Fibroblast of lung (primary cell): ENCODE results near the gene ERBB2. TPM values are rescaled to one million over a fixed set of nuclear protein-coding genes. Genes with fewer than 3 reads are reported as not detected.

ENCODE experiments used
- DNase-seq, 2 donors: peaks; one replicate each; pipeline versions ENCODE4 v3.0.0 to v3.0.0-alpha.2; 2010; ENCODE audit warnings: low read depth in 2 of 2
- H2AFZ ChIP-seq: 2 replicates; pipeline ENCODE4 v1.5.1; 2012; ENCODE audit warnings: low read length, control low read depth, inconsistent platforms
- H3K27ac ChIP-seq: 2 replicates; pipeline ENCODE4 v1.5.1; 2011; ENCODE audit warnings: low read length, control low read depth; ENCODE audit not compliant: insufficient read depth
- H3K27me3 ChIP-seq: 2 replicates; pipeline ENCODE4 v1.5.1; 2011; ENCODE audit warnings: mild to moderate bottlenecking, low read length; ENCODE audit not compliant: control insufficient read depth, insufficient read depth
- H3K36me3 ChIP-seq: 2 replicates; pipeline ENCODE4 v1.5.1; 2011; ENCODE audit warnings: low read length; ENCODE audit not compliant: control insufficient read depth, insufficient read depth
- H3K4me1 ChIP-seq: 2 replicates; pipeline ENCODE4 v1.5.1; 2011; ENCODE audit warnings: low read length; ENCODE audit not compliant: control insufficient read depth, insufficient read depth; ENCODE audit errors: extremely low read depth
- H3K4me2 ChIP-seq: 2 replicates; pipeline ENCODE4 v1.5.1; 2011; ENCODE audit warnings: low read length, control low read depth; ENCODE audit not compliant: insufficient read depth; ENCODE audit errors: extremely low read depth
- H3K4me3 ChIP-seq, 4 experiments: fragments of 200-600 bp in 1 of 4; sonication (generic) in 1 of 4; replicated peaks in 1 of 4; 2 replicates each; pipeline ENCODE4 v1.5.1; 2011 to 2016; ENCODE audit warnings: low read length in 4 of 4, low read depth in 3 of 4, mild to moderate bottlenecking in 3 of 4, control low read depth in 2 of 4, inconsistent platforms in 1 of 4, mixed read lengths in 1 of 4; ENCODE audit not compliant: insufficient read depth in 1 of 4; ENCODE audit errors: control extremely low read depth in 1 of 4
- H3K79me2 ChIP-seq: 2 replicates; pipeline ENCODE4 v1.5.1; 2012; ENCODE audit warnings: mild to moderate bottlenecking, low read length, inconsistent platforms; ENCODE audit not compliant: control insufficient read depth, insufficient read depth
- H3K9ac ChIP-seq: 2 replicates; pipeline ENCODE4 v1.5.1; 2011; ENCODE audit warnings: mild to moderate bottlenecking, low read length, control low read depth; ENCODE audit not compliant: insufficient read depth
- H3K9me3 ChIP-seq: 2 replicates; pipeline ENCODE4 v1.5.1; 2012; ENCODE audit warnings: low read depth, low read length; ENCODE audit not compliant: control insufficient read depth, insufficient read depth
- H4K20me1 ChIP-seq: 2 replicates; pipeline ENCODE4 v1.5.1; 2011; ENCODE audit warnings: low read length; ENCODE audit not compliant: control insufficient read depth, insufficient read depth; ENCODE audit errors: extremely low read depth
- EZH2 ChIP-seq: IDR thresholded peaks from 2 replicates; pipeline ENCODE4 v1.5.1; 2012; ENCODE audit warnings: low read length, control low read depth, mild to moderate bottlenecking; ENCODE audit errors: missing control alignments
- polyA plus RNA-seq, 2 donors: library from polyadenylated mRNA; depleted of rRNA in 1 of 2; stranded (reverse) in 1 of 2; unstranded in 1 of 2; fragments of >200 nt; gene quantifications; 2 replicates each; pipeline ENCODE4 v1.2.1, GENCODE V29; 2011 to 2012; ENCODE audit warnings: missing spikeins in 1 of 2
- total RNA-seq: library from RNA; depleted of rRNA; stranded (reverse); fragments of >200 nt; gene quantifications from 2 replicates; pipeline ENCODE4 v1.2.1, GENCODE V29; 2014
- TF ChIP-seq, protein P1 (sequence below), 2 donors: IDR thresholded peaks in 1 of 2; conservative IDR thresholded peaks in 1 of 2; 1 replicate in 1 of 2; 2 replicates in 1 of 2; pipeline ENCODE4 v1.5.1; 2011 to 2012; ENCODE audit warnings: low read length in 2 of 2, control low read depth in 1 of 2, inconsistent platforms in 1 of 2, low read depth in 1 of 2, mild to moderate bottlenecking in 1 of 2

ERBB2 gene
- total and polyA plus RNA-seq, 2 donors (not counting 1 experiment from before 2014, with no cell fraction given) = 24.7 to 33.9 TPM

DNA sequence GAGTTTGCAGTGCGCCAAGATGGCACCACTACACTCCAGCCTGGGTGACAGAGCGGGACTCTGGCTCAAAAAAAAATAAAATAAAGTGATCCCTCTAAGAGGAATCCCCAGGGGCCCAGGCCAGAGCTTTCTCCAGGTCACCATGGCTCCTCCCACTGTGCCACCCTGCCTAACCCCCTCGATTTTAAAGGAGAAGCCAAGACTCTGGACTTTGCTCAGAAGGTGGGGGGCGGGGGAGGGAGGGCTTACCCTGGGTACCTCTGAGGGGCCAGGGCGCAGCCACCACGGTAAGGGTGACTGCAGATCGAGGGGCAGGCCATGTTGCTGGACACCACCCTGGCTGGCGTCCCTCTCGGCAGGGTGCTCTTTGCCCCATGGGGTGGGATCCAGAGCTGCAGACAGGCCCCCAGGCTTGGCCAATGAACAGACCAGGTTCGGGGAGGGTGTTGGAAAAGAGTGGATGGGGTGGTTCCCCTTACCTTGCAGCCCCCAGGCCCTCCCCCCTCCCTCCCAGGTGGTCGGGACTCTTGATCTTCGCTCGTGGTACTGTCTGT is 37.4 kb downstream of the ERBB2 start:
- no peak for TF ChIP-seq EZH2
- TF ChIP-seq, protein P1, sequence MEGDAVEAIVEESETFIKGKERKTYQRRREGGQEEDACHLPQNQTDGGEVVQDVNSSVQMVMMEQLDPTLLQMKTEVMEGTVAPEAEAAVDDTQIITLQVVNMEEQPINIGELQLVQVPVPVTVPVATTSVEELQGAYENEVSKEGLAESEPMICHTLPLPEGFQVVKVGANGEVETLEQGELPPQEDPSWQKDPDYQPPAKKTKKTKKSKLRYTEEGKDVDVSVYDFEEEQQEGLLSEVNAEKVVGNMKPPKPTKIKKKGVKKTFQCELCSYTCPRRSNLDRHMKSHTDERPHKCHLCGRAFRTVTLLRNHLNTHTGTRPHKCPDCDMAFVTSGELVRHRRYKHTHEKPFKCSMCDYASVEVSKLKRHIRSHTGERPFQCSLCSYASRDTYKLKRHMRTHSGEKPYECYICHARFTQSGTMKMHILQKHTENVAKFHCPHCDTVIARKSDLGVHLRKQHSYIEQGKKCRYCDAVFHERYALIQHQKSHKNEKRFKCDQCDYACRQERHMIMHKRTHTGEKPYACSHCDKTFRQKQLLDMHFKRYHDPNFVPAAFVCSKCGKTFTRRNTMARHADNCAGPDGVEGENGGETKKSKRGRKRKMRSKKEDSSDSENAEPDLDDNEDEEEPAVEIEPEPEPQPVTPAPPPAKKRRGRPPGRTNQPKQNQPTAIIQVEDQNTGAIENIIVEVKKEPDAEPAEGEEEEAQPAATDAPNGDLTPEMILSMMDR (conservative IDR thresholded peaks at IDR 0.05 in 1 of 2, IDR thresholded peaks at IDR 0.05 in 1 of 2; ENCODE audit: low read depth in 1 of 2, low read length in 2 of 2) = no peak
- Histone ChIP-seq H3K4me2 (no peak overlapping the region), H3K4me3 (no peak overlapping the region), H3K79me2 (no peaks in the 10 kb centered on the region), H3K36me3 (no peaks in the 10 kb centered on the region), H3K27ac (no peak overlapping the region), H4K20me1 (no peaks in the 10 kb centered on the region), H2AFZ (no peak overlapping the region), H3K4me1 (peaks cover 8% of the 10 kb centered on the region), H3K27me3 (peaks cover 7% of the 10 kb centered on the region), H3K9ac (no peak overlapping the region), H3K9me3 (no peaks in the 10 kb centered on the region)
- DNase-seq = no peak

- H3K9ac ChIP-seq = no peak within 1 kb of the TSS
- H4K20me1 ChIP-seq = no peaks in the 10 kb centered on the region
- no peaks in the 10 kb centered on the region for H3K9me3 ChIP-seq
- no peak within 1 kb of the TSS for H3K27ac ChIP-seq
- H3K4me2 ChIP-seq = peak within 1 kb of the TSS; percentile 51
- no peak within 1 kb of the TSS for H2AFZ ChIP-seq
- H3K36me3 ChIP-seq = no peaks in the 10 kb centered on the region
- DNase-seq = no peak
- no peak within 1 kb of the TSS for H3K4me3 ChIP-seq
- peak; percentile 16 for TF ChIP-seq EZH2
- TF ChIP-seq, protein P1 (conservative IDR thresholded peaks at IDR 0.05 in 1 of 2, IDR thresholded peaks at IDR 0.05 in 1 of 2; ENCODE audit: low read depth in 1 of 2, low read length in 2 of 2) = no peak
- H3K4me1 ChIP-seq = peaks cover 8% of the 10 kb centered on the region
- peaks cover 8% of the 10 kb centered on the region for H3K27me3 ChIP-seq
- H3K79me2 ChIP-seq = no peaks in the 10 kb centered on the region
Observed at GRCh38 chr17:39737760-39738567, 38.1 kb downstream of the ERBB2 start, which contains the start of gene GRB7. GRB7 (plus strand) TSS chr17:39737938; CDS start chr17:39742302, 4,364 bp downstream.

- peaks cover 9% of the 10 kb centered on the region for H3K27me3 ChIP-seq
- peaks cover 8% of the 10 kb centered on the region for H3K4me1 ChIP-seq
- no peak overlapping the region for H3K27ac ChIP-seq
- peak; percentile 6 for TF ChIP-seq EZH2
- TF ChIP-seq, protein P1 (conservative IDR thresholded peaks at IDR 0.05 in 1 of 2, IDR thresholded peaks at IDR 0.05 in 1 of 2; ENCODE audit: low read depth in 1 of 2, low read length in 2 of 2) = no peak
- H3K4me2 ChIP-seq = peak overlapping the region; percentile 51
- no peaks in the 10 kb centered on the region for H3K36me3 ChIP-seq
- no peaks in the 10 kb centered on the region for H3K79me2 ChIP-seq
- no peak for DNase-seq
- H3K9me3 ChIP-seq = no peaks in the 10 kb centered on the region
- no peak overlapping the region for H3K9ac ChIP-seq
- H3K4me3 ChIP-seq = no peak overlapping the region
- no peak overlapping the region for H2AFZ ChIP-seq
- H4K20me1 ChIP-seq = no peaks in the 10 kb centered on the region
Observed at GRCh38 chr17:39738568-39738901, 38.7 kb downstream of the ERBB2 start.
